ENCODE results near the gene LMNTD2. TPM values are rescaled to one million over a fixed set of nuclear protein-coding genes. Genes with fewer than 3 reads are reported as not detected.
A peak's percentile ranks its signal among the peaks of the same experiment; 100 is the strongest.
"Not testable (repeated sequence)": the region's sequence is repeated elsewhere in the genome, so short reads cannot be mapped to it uniquely, and the experiment has no call there.

LMNTD2 gene
- total and polyA plus RNA-seq, 2 experiments from 2014 or later: 18.4 to 21.1 TPM

DNA sequence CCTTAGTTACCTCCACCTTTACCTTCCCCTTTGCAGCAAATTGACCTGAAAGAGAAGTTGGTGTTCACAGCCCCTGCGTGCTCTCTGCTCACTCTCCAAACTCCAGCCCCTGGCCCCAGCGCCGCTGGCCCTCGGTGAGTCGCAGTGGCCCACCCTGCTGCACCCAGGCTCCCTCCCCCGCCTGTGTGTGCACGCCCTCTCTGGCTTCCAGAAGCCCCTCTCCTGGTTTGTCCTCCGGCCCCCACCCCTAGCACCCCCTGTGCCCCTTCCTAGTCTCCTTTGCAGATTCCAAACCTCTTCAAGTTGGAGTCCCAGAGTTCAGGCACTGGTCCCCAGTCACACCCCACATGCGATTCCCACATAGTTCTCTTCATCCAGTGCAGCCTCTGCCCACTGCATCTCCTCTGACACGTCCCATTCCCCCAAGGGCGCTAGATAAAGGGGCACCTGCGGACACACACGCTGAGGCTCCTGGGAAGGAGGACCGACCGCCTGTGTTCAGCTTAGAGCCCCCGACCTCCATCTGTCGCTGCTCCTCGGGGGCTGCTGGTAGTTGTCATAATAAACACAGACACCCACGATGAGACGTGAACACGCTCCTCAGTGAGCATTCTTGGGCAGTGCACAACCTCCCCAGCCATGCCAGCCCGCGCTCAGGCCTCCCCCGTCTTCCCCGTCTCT lies 14.2 kb upstream of the LMNTD2 start:
- Histone ChIP-seq H3K9me3 (ENCODE audit: low read depth) (no peaks in the 10 kb centered on the region), H3K27ac (no peak overlapping the region), H3K27me3 (no peaks in the 10 kb centered on the region), H3K4me3 (peak overlapping the region; percentile 50), H3K4me1 (ENCODE audit: low read depth) (peaks cover 28% of the 10 kb centered on the region), H3K36me3 (no peaks in the 10 kb centered on the region)
- TF ChIP-seq, protein P1, sequence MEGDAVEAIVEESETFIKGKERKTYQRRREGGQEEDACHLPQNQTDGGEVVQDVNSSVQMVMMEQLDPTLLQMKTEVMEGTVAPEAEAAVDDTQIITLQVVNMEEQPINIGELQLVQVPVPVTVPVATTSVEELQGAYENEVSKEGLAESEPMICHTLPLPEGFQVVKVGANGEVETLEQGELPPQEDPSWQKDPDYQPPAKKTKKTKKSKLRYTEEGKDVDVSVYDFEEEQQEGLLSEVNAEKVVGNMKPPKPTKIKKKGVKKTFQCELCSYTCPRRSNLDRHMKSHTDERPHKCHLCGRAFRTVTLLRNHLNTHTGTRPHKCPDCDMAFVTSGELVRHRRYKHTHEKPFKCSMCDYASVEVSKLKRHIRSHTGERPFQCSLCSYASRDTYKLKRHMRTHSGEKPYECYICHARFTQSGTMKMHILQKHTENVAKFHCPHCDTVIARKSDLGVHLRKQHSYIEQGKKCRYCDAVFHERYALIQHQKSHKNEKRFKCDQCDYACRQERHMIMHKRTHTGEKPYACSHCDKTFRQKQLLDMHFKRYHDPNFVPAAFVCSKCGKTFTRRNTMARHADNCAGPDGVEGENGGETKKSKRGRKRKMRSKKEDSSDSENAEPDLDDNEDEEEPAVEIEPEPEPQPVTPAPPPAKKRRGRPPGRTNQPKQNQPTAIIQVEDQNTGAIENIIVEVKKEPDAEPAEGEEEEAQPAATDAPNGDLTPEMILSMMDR (IDR thresholded peaks at IDR 0.05; ENCODE audit: low read depth, low read length): no peak
- DNase-seq (ENCODE audit: low read depth in 1 of 2, low spot score in 1 of 2): peak in 1 of 2 donors; percentile 33

DNA sequence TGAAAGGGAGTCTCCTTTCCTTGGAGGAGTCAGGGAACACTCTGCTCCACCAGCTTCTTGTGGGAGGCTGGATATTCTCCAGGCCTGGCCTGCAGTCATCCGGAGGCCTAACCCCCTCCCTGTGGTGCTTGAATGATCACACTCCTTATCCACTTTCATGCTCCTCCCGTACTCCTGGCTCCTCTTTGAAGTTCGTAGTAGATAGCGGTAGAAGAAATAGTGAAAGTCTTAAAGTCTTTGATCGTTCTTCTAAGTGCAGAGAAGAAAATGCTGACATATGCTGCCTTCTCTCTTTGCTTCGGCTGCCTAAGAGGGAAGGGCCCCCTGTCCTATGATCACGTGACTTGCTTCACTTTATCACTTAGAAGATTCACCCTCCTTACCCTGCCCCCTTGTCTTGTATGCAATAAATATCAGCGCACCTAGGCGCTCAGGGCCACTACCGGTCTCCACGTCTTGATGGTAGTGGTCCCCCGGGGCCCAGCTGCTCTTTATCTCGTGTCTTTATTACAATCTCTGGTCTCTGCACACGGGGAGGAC lies 13.6 kb upstream of the LMNTD2 start:
- not testable (repeated sequence) for H3K9me3 ChIP-seq (ENCODE audit: low read depth); DNase-seq (ENCODE audit: low read depth in 1 of 2, low spot score in 1 of 2); H3K36me3 ChIP-seq; H3K27ac ChIP-seq; H3K27me3 ChIP-seq
- peak overlapping the region; percentile 50 for H3K4me3 ChIP-seq
- peaks cover 31% of the 10 kb centered on the region for H3K4me1 ChIP-seq (ENCODE audit: low read depth)

GRCh38 chr11:573146-573759 lies 12.7 kb upstream of the LMNTD2 start:
- TF ChIP-seq, protein P1 (IDR thresholded peaks at IDR 0.05; ENCODE audit: low read depth, low read length): no peak
- H3K27ac ChIP-seq: peak overlapping the region; percentile 24
- H3K27me3 ChIP-seq: no peaks in the 10 kb centered on the region
- no peak for DNase-seq (ENCODE audit: low read depth in 1 of 2, low spot score in 1 of 2)
- no peaks in the 10 kb centered on the region for H3K9me3 ChIP-seq (ENCODE audit: low read depth)
- H3K4me1 ChIP-seq (ENCODE audit: low read depth): peaks cover 28% of the 10 kb centered on the region
- H3K4me3 ChIP-seq: no peak overlapping the region
- H3K36me3 ChIP-seq: no peaks in the 10 kb centered on the region

GRCh38 chr11:571802-572185 lies 11.3 kb upstream of the LMNTD2 start:
- H3K27ac ChIP-seq: no peak overlapping the region
- peaks cover 25% of the 10 kb centered on the region for H3K4me1 ChIP-seq (ENCODE audit: low read depth)
- no peak for DNase-seq (ENCODE audit: low read depth in 1 of 2, low spot score in 1 of 2)
- no peaks in the 10 kb centered on the region for H3K27me3 ChIP-seq
- no peaks in the 10 kb centered on the region for H3K9me3 ChIP-seq (ENCODE audit: low read depth)
- TF ChIP-seq, protein P1 (IDR thresholded peaks at IDR 0.05; ENCODE audit: low read depth, low read length): no peak
- no peak overlapping the region for H3K4me3 ChIP-seq
- H3K36me3 ChIP-seq: peaks cover 5% of the 10 kb centered on the region

DNA sequence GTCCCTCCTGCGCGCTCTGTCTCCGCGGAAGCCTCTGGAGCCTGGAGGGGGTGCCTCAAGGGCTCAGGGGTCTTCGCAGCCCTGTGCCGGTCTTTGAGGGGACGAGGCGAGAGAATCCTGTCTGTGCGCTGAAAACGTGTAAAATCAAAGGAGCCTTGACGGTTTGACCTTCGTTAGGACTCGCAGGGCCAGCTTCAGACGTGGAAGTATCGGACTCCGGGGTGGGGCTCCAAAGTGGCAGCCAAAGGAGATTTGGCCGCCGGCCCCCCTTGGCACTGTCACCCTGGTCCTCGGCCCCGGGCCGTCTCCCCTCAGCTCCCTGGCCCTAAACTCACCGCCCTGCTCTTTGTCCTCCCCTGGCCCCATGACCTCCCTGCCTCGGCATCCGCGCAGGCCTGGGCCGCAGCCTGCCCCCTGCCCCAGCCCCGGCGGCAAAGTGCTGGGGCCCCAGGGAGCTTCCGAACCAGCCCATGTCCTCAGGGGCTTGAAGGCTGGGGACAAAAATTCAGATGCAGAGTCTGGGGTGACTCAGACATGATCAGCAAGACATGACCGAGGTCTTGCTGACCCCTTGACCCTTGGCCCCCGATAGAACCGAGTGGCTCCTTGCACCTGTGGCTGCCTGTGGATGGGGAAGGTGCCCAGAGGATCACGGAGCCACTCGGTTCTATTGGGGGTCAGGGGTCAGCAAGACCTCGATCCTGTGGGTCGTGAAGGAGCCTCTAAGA lies 8.8 kb upstream of the LMNTD2 start:
- TF ChIP-seq, protein P1 (IDR thresholded peaks at IDR 0.05; ENCODE audit: low read depth, low read length): no peak

More for the DNA sequence above, 8.8 kb upstream of the LMNTD2 start:
- DNase-seq (ENCODE audit: low read depth in 1 of 2, low spot score in 1 of 2): no peak
- no peaks in the 10 kb centered on the region for H3K9me3 ChIP-seq (ENCODE audit: low read depth)
- H3K36me3 ChIP-seq: peaks cover 5% of the 10 kb centered on the region
- peak overlapping the region; percentile 77 for H3K27ac ChIP-seq
- H3K27me3 ChIP-seq: no peaks in the 10 kb centered on the region
- peak overlapping the region; percentile 75 for H3K4me3 ChIP-seq
- peaks cover 30% of the 10 kb centered on the region for H3K4me1 ChIP-seq (ENCODE audit: low read depth)

Data from cardiac muscle cell (in vitro differentiated cells and primary cell).